GM12878 (cell line): ENCODE results near the gene TNFAIP2. TPM values are rescaled to one million over a fixed set of nuclear protein-coding genes. Genes with fewer than 3 reads are reported as not detected.

Experiments used
- ATAC-seq: fragments of 200-7000 bp; cut with Tn5 transposase; 3 replicates; pipeline ENCODE4 v1.9.1; 2020; ENCODE audit warnings: mild to moderate bottlenecking, moderate library complexity
- BruUV-seq: library from RNA; stranded (reverse); fragments of 400-500 nt; replicated peaks from 2 replicates; lab custom pipeline; 2021; lab: Mats Ljungman, UMichigan
- CTCF ChIA-PET: fragments of 300-600 bp; sonication (Branson Sonifier 250); formaldehyde crosslinking; extraction: SDS; loops from one replicate; lab custom pipeline; 2021; ENCODE audit warnings: inconsistent platforms; lab: Yijun Ruan, JAX
- POLR2A ChIA-PET: fragments of 350-600 bp; formaldehyde crosslinking; extraction: SDS; loops from one replicate; lab custom pipeline; 2021; ENCODE audit warnings: inconsistent platforms; lab: Charles Lee
- RAD21 ChIA-PET: fragments of 300-600 bp; sonication (Branson Sonifier 250); formaldehyde crosslinking; loops from one replicate; lab custom pipeline; 2023; ENCODE audit warnings: antibody characterized with exemption; ENCODE audit not compliant: unreplicated experiment; lab: Charles Lee
- SMC1A ChIA-PET: fragments of 300-600 bp; sonication (Branson Sonifier 250); formaldehyde crosslinking; loops from one replicate; lab custom pipeline; 2023; ENCODE audit not compliant: unreplicated experiment, uncharacterized antibody; lab: Charles Lee
- DNase-seq: peaks from one replicate; pipeline ENCODE4 v3.0.0-alpha.2; 2011; ENCODE audit warnings: low read depth, low spot score
- FAIRE-seq: peaks from 3 replicates; lab custom pipeline; 2011; peaks lifted over from hg19 to GRCh38; lab: Jason Lieb, UNC
- H2AFZ ChIP-seq: 2 replicates; pipeline ENCODE4 v1.6.0; 2011; ENCODE audit warnings: low read depth, low read length, control low read depth; ENCODE audit not compliant: control insufficient read depth
- H3K27ac ChIP-seq: 2 replicates; pipeline ENCODE4 v1.5.1; 2011; ENCODE audit warnings: control low read depth; ENCODE audit not compliant: control insufficient read depth, insufficient read depth
- H3K27me3 ChIP-seq, 2 experiments: replicated peaks in 1 of 2; 2 replicates each; pipeline versions ENCODE4 v1.6.0 to v1.6.1; 2011; ENCODE audit warnings: low read length in 1 of 2; ENCODE audit not compliant: control insufficient read depth in 2 of 2, insufficient read depth in 2 of 2
- H3K36me3 ChIP-seq, 2 experiments: 2 replicates each; pipeline ENCODE4 v1.5.1; 2011; ENCODE audit warnings: low read length in 1 of 2; ENCODE audit not compliant: control insufficient read depth in 2 of 2, insufficient read depth in 2 of 2
- H3K4me1 ChIP-seq: 2 replicates; pipeline ENCODE4 v1.6.1; 2011; ENCODE audit warnings: mild to moderate bottlenecking, low read length, moderate library complexity, mixed read lengths; ENCODE audit not compliant: control insufficient read depth, insufficient read depth
- H3K4me2 ChIP-seq: 2 replicates; pipeline ENCODE4 v1.6.0; 2011; ENCODE audit warnings: control low read depth; ENCODE audit not compliant: control insufficient read depth, insufficient read depth
- H3K4me3 ChIP-seq: fragments of 200-600 bp; sonication (generic); 2 replicates; pipeline ENCODE4 v1.5.1; 2016
- H3K79me2 ChIP-seq: 2 replicates; pipeline ENCODE4 v1.6.0; 2011; ENCODE audit warnings: low read length; ENCODE audit not compliant: control insufficient read depth, insufficient read depth
- H3K9ac ChIP-seq: 2 replicates; pipeline ENCODE4 v1.8.0; 2011; ENCODE audit warnings: low read length, control low read depth, mixed read lengths; ENCODE audit not compliant: control insufficient read depth, insufficient read depth
- H3K9me3 ChIP-seq: replicated peaks from 3 replicates; pipeline ENCODE4 v1.5.1; 2011; ENCODE audit warnings: mild to moderate bottlenecking, low read length; ENCODE audit not compliant: control insufficient read depth, insufficient read depth
- H4K20me1 ChIP-seq: 2 replicates; pipeline ENCODE4 v1.6.0; 2011; ENCODE audit not compliant: control insufficient read depth, insufficient read depth
- FOS ChIP-seq: IDR thresholded peaks from 3 replicates; pipeline ENCODE4 v1.6.1; 2011; ENCODE audit warnings: borderline replicate concordance; ENCODE audit not compliant: insufficient read length; ENCODE audit errors: extremely low read depth
- IKZF1 ChIP-seq: fragments of 450-650 bp; conservative IDR thresholded peaks from 2 replicates; pipeline ENCODE4 v1.6.1; 2017; ENCODE audit warnings: antibody characterized with exemption, mild to moderate bottlenecking
- MEF2B ChIP-seq: fragments of 450-650 bp; IDR thresholded peaks from 2 replicates; pipeline ENCODE4 v1.6.1; 2018; ENCODE audit warnings: mild to moderate bottlenecking, moderate library complexity; ENCODE audit not compliant: partially characterized antibody, poor library complexity, severe bottlenecking
- RAD21 ChIP-seq: IDR thresholded peaks from 2 replicates; pipeline ENCODE4 v1.6.1; 2011; ENCODE audit warnings: mild to moderate bottlenecking, low read depth, low read length, moderate library complexity; ENCODE audit not compliant: insufficient read depth
- SMC3 ChIP-seq: IDR thresholded peaks from 2 replicates; pipeline ENCODE4 v1.6.1; 2011; ENCODE audit warnings: low read length, improper control_type of control experiment, borderline replicate concordance
- STAT1 ChIP-seq: fragments of 450-650 bp; conservative IDR thresholded peaks from 2 replicates; pipeline ENCODE4 v1.6.1; 2014; ENCODE audit warnings: antibody characterized with exemption, mild to moderate bottlenecking
- WGBS: methylation state at CpG from one replicate; pipeline ENCODE4 v1.1.6; 2016; ENCODE audit warnings: low lambda C conversion rate; ENCODE audit not compliant: insufficient replicate concordance, insufficient coverage; ENCODE audit errors: missing lambda C conversion rate; 5-methylcytosine and 5-hydroxymethylcytosine counted together
- in situ Hi-C: fragments of 300-500 bp; cut with MboI; formaldehyde crosslinking; loops from 9 replicates; pipeline ENCODE4 v1.14.3; 2018; ENCODE audit warnings: mixed read lengths
- intact Hi-C: fragments of 100-400 bp; cut with micrococcal nuclease; formaldehyde crosslinking; loops from one replicate; pipeline ENCODE4 v1.14.2; 2022; ENCODE audit not compliant: unreplicated experiment
- polyA plus RNA-seq, 11 experiments: library from polyadenylated mRNA; depleted of rRNA in 4 of 11; unstranded in 6 of 11; stranded (reverse) in 5 of 11; fragments of >200 nt; fragmentation: Nextera tagmentation in 4 of 11; fragmentation: Illumina TruSeq in 1 of 11; extraction: Ambion mirVana in 4 of 11; extraction: Trizol in 1 of 11; gene quantifications; 1 replicate in 1 of 11; 2 replicates in 10 of 11; pipeline versions ENCODE4 v1.2.1 to v1.2.3, GENCODE V29; 2011 to 2016; ENCODE audit warnings: inconsistent platforms in 2 of 11, missing spikeins in 2 of 11, low read depth in 1 of 11
- total RNA-seq, 4 experiments: library from RNA; depleted of rRNA in 3 of 4; stranded (reverse); fragments of >200 nt in 3 of 4; fragmentation: Illumina TruSeq in 1 of 4; extraction: Trizol in 1 of 4; gene quantifications; 2 replicates each; pipeline versions ENCODE4 v1.2.1 to v1.2.3, GENCODE V29; 2013 to 2021
- TF ChIP-seq, protein P1 (sequence below): fragments of 450-650 bp; IDR thresholded peaks from 2 replicates; pipeline ENCODE4 v1.6.1; 2016; ENCODE audit warnings: mild to moderate bottlenecking
- TF ChIP-seq, protein P2 (sequence below): fragments of 450-650 bp; IDR thresholded peaks from 2 replicates; pipeline ENCODE4 v1.6.1; 2017; ENCODE audit warnings: mild to moderate bottlenecking, moderate library complexity
- TF ChIP-seq, protein P3 (sequence below), 3 experiments: IDR thresholded peaks in 2 of 3; conservative IDR thresholded peaks in 1 of 3; 2 replicates each; pipeline ENCODE4 v1.5.1; 2011; ENCODE audit warnings: low read depth in 3 of 3, low read length in 3 of 3, mild to moderate bottlenecking in 3 of 3, control low read depth in 2 of 3, moderate library complexity in 2 of 3, inconsistent platforms in 1 of 3, mixed read lengths in 1 of 3; ENCODE audit not compliant: control insufficient read depth in 2 of 3, insufficient read depth in 1 of 3; ENCODE audit errors: extremely low read depth in 1 of 3

TNFAIP2 gene
- total and polyA plus RNA-seq, 10 of the 15 experiments (the other 5 are each of a cell fraction or from before 2014, with no cell fraction given) = 7.1 to 150 (median 74.5) TPM

DNA sequence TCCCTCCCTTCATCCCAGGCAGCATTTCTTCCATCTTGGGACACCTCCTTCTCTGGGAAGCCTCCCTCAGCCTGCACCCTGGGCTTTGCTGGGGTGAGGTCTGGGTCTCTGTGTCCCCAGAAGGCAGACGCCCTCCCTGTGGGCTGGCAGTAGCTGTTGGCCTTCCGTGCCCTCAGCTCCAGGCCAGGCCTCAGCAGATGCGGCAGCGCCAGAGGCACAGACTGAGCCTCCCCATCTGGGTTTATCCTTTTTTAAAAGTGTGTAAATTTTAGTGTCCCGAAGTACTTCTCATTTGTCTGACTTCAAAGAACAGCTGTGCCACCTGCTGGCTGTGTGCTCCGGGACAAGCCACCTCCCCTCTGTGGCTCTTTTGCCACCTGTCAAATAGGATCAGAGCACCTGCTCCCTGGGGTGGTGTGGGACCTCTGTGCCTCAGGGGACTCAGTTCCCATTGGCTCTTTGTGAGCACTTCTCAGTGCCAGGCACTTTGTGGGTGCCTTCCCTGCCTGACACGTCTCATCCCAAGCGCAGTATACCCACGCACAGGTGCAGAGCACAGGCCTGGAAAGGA, 17.6 kb upstream of the TNFAIP2 start:
- CTCF ChIA-PET = interaction anchor here (0.6 to 5.0 kb wide), 38 partner anchors 8 to 1110 kb away, joined by 3 to 202 read pairs (median 8); partner anchors contain the start of gene TNFAIP2
- no peaks in the 10 kb centered on the region for H3K79me2 ChIP-seq
- no peaks in the 10 kb centered on the region for H3K9me3 ChIP-seq
- H3K4me2 ChIP-seq = no peak overlapping the region
- FAIRE-seq = peak; percentile 47
- intact Hi-C loops (loop anchor here (1.0 kb wide), 3 partner anchors 35 to 187 kb away; no protein-coding TSS in a partner anchor), in situ Hi-C loops (loop anchor here (5.0 kb wide), 1 partner anchor 77 kb away; no protein-coding TSS in a partner anchor)
- 23% methylated on average over 9 of the region's 9 CpGs for WGBS
- H3K27ac ChIP-seq = no peak overlapping the region
- no peaks in the 10 kb centered on the region for H3K36me3 ChIP-seq
- H4K20me1 ChIP-seq = no peaks in the 10 kb centered on the region
- no peak overlapping the region for H3K4me3 ChIP-seq
- peak; percentile 48 for ATAC-seq
- POLR2A ChIA-PET = interaction anchor here (0.6 to 1.7 kb wide), 8 partner anchors 35 to 481 kb away, joined by 3 to 7 read pairs (median 4); no protein-coding TSS in a partner anchor
- SMC1A ChIA-PET = interaction anchor here (0.7 to 4.6 kb wide), 26 partner anchors 10 to 411 kb away, joined by 3 to 76 read pairs (median 6); no protein-coding TSS in a partner anchor
- BruUV-seq = no TSS peak
- peaks cover 5 to 11% of the 10 kb centered on the region in 2 experiments; a peak in 2 of 4 replicates for H3K27me3 ChIP-seq
- no peak for DNase-seq
- no peak overlapping the region; the same call in 1 of the 2 replicates for H2AFZ ChIP-seq
- no peak overlapping the region for H3K9ac ChIP-seq
- H3K4me1 ChIP-seq = peaks cover 42% of the 10 kb centered on the region
- RAD21 ChIA-PET = interaction anchor here (0.7 to 4.6 kb wide), 29 partner anchors 9 to 412 kb away, joined by 3 to 120 read pairs (median 6); partner anchors contain the start of genes EXOC3L4 and TNFAIP2
- TF ChIP-seq, protein P1, sequence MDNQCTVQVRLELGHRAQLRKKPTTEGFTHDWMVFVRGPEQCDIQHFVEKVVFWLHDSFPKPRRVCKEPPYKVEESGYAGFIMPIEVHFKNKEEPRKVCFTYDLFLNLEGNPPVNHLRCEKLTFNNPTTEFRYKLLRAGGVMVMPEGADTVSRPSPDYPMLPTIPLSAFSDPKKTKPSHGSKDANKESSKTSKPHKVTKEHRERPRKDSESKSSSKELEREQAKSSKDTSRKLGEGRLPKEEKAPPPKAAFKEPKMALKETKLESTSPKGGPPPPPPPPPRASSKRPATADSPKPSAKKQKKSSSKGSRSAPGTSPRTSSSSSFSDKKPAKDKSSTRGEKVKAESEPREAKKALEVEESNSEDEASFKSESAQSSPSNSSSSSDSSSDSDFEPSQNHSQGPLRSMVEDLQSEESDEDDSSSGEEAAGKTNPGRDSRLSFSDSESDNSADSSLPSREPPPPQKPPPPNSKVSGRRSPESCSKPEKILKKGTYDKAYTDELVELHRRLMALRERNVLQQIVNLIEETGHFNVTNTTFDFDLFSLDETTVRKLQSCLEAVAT = no peak
- TF ChIP-seq FOS (no peak), STAT1 (no peak), RAD21 (0 out of 2 replicates have a peak, but pooled peaks have one; percentile 12), IKZF1 (0 out of 2 replicates have a peak, but pooled peaks have one; percentile 14), SMC3 (peak; percentile 14; the same call in 1 of the 2 replicates), MEF2B (peak; percentile 66)
- TF ChIP-seq, protein P2, sequence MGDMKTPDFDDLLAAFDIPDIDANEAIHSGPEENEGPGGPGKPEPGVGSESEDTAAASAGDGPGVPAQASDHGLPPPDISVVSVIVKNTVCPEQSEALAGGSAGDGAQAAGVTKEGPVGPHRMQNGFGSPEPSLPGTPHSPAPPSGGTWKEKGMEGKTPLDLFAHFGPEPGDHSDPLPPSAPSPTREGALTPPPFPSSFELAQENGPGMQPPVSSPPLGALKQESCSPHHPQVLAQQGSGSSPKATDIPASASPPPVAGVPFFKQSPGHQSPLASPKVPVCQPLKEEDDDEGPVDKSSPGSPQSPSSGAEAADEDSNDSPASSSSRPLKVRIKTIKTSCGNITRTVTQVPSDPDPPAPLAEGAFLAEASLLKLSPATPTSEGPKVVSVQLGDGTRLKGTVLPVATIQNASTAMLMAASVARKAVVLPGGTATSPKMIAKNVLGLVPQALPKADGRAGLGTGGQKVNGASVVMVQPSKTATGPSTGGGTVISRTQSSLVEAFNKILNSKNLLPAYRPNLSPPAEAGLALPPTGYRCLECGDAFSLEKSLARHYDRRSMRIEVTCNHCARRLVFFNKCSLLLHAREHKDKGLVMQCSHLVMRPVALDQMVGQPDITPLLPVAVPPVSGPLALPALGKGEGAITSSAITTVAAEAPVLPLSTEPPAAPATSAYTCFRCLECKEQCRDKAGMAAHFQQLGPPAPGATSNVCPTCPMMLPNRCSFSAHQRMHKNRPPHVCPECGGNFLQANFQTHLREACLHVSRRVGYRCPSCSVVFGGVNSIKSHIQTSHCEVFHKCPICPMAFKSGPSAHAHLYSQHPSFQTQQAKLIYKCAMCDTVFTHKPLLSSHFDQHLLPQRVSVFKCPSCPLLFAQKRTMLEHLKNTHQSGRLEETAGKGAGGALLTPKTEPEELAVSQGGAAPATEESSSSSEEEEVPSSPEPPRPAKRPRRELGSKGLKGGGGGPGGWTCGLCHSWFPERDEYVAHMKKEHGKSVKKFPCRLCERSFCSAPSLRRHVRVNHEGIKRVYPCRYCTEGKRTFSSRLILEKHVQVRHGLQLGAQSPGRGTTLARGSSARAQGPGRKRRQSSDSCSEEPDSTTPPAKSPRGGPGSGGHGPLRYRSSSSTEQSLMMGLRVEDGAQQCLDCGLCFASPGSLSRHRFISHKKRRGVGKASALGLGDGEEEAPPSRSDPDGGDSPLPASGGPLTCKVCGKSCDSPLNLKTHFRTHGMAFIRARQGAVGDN = peak; percentile 35; the same call in 1 of the 2 replicates
- TF ChIP-seq, protein P3, sequence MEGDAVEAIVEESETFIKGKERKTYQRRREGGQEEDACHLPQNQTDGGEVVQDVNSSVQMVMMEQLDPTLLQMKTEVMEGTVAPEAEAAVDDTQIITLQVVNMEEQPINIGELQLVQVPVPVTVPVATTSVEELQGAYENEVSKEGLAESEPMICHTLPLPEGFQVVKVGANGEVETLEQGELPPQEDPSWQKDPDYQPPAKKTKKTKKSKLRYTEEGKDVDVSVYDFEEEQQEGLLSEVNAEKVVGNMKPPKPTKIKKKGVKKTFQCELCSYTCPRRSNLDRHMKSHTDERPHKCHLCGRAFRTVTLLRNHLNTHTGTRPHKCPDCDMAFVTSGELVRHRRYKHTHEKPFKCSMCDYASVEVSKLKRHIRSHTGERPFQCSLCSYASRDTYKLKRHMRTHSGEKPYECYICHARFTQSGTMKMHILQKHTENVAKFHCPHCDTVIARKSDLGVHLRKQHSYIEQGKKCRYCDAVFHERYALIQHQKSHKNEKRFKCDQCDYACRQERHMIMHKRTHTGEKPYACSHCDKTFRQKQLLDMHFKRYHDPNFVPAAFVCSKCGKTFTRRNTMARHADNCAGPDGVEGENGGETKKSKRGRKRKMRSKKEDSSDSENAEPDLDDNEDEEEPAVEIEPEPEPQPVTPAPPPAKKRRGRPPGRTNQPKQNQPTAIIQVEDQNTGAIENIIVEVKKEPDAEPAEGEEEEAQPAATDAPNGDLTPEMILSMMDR (IDR thresholded peaks at IDR 0.05 in 2 of 3, conservative IDR thresholded peaks at IDR 0.05 in 1 of 3; ENCODE audit: control insufficient read depth in 2 of 3, extremely low read depth in 1 of 3, insufficient read depth in 1 of 3, low read depth in 3 of 3, low read length in 3 of 3) = peak; percentile 42 to 46 (median 45); a peak in 5 of 6 replicates
